K562 (cell line): ENCODE results near the gene ANO7.

Experiments
- CAMTA2 ChIP-seq: fragments of 250-450 bp; sonication (Bioruptor Pico); conservative IDR thresholded peaks from 2 replicates; pipeline ENCODE4 v1.5.1; 2022
- CBFB ChIP-seq: sonication (generic); formaldehyde crosslinking; IDR thresholded peaks from 2 replicates; pipeline ENCODE4 v1.4.0; 2020; ENCODE audit warnings: mild to moderate bottlenecking, missing genetic modification reagents
- CTCF ChIP-seq, 3 experiments: IDR thresholded peaks in 2 of 3; conservative IDR thresholded peaks in 1 of 3; 2 replicates each; pipeline ENCODE4 v1.5.1; 2011 to 2012; ENCODE audit warnings: low read length in 3 of 3, mild to moderate bottlenecking in 3 of 3, control low read depth in 2 of 3, improper control_type of control experiment in 1 of 3, inconsistent platforms in 1 of 3, low read depth in 1 of 3, mixed read lengths in 1 of 3, moderate library complexity in 1 of 3; ENCODE audit not compliant: insufficient read depth in 2 of 3
- E2F6 ChIP-seq, 2 experiments: IDR thresholded peaks; 2 replicates each; pipeline ENCODE4 v1.6.1; 2011; ENCODE audit warnings: borderline replicate concordance in 1 of 2, control low read depth in 1 of 2, low read depth in 1 of 2, low read length in 1 of 2, mild to moderate bottlenecking in 1 of 2, mixed read lengths in 1 of 2, moderate library complexity in 1 of 2; ENCODE audit not compliant: insufficient read depth in 1 of 2, insufficient read length in 1 of 2, poor library complexity in 1 of 2, severe bottlenecking in 1 of 2; ENCODE audit errors: extremely low read depth in 1 of 2
- EZH2 ChIP-seq: IDR thresholded peaks from 2 replicates; pipeline ENCODE4 v1.6.1; 2012; ENCODE audit warnings: low read depth, mild to moderate bottlenecking, inconsistent platforms, low read length, borderline replicate concordance
- HDAC2 ChIP-seq: fragments of 450-650 bp; IDR thresholded peaks from 2 replicates; pipeline ENCODE4 v1.6.1; 2016; ENCODE audit warnings: mild to moderate bottlenecking
- POLR2A ChIP-seq: fragments of 450-650 bp; conservative IDR thresholded peaks from 2 replicates; pipeline ENCODE4 v1.6.1; 2016
- SMC3 ChIP-seq: conservative IDR thresholded peaks from 2 replicates; pipeline ENCODE4 v1.6.1; 2011; ENCODE audit warnings: low read depth, low read length, improper control_type of control experiment; ENCODE audit not compliant: insufficient read depth
- USF2 ChIP-seq: sonication (generic); formaldehyde crosslinking; IDR thresholded peaks from 2 replicates; pipeline ENCODE4 v1.5.0; 2020; ENCODE audit warnings: missing genetic modification reagents
- ZBTB26 ChIP-seq: fragments of 450-650 bp; formaldehyde crosslinking; IDR thresholded peaks from 2 replicates; pipeline ENCODE4 v1.4.0; 2022; ENCODE audit warnings: missing genetic modification characterization
- ZFP1 ChIP-seq: fragments of 450-650 bp; formaldehyde crosslinking; IDR thresholded peaks from 2 replicates; pipeline ENCODE4 v1.4.0; 2020; ENCODE audit warnings: mild to moderate bottlenecking, mixed read lengths
- ZNF3 ChIP-seq: fragments of 250-450 bp; sonication (Bioruptor Pico); IDR thresholded peaks from 2 replicates; pipeline ENCODE4 v1.5.0; 2021; ENCODE audit warnings: mild to moderate bottlenecking, moderate library complexity

GRCh38 chr2:241267249-241268067 is 79.0 kb downstream of the ANO7 start:
- TF ChIP-seq EZH2 (no peak), ZBTB26 (CRISPR knock-in tag) (no peak), CBFB (CRISPR knock-in tag) (no peak), CAMTA2 (CRISPR knock-in tag) (no peak), HDAC2 (no peak), CTCF (IDR thresholded peaks at IDR 0.05 in 2 of 3, conservative IDR thresholded peaks at IDR 0.05 in 1 of 3; ENCODE audit: insufficient read depth in 2 of 3, low read depth in 1 of 3, low read length in 3 of 3) (0 out of 6 replicates have a peak, but pooled peaks of 1 of the 3 experiments have one; percentile 19), USF2 (CRISPR knock-in tag) (no peak), ZNF3 (no peak), SMC3 (no peak), E2F6 (IDR thresholded peaks at IDR 0.05; ENCODE audit: borderline replicate concordance in 1 of 2, extremely low read depth in 1 of 2, insufficient read depth in 1 of 2, insufficient read length in 1 of 2, low read depth in 1 of 2, low read length in 1 of 2, poor library complexity in 1 of 2, severe bottlenecking in 1 of 2) (no peak), POLR2A (no peak), ZFP1 (no peak)
